GM12878 (cell line): ENCODE data around the gene RAB3IL1. TPM values are rescaled to one million over a fixed set of nuclear protein-coding genes. Genes with fewer than 3 reads are reported as not detected.

Source experiments
- ATAC-seq: fragments of 200-7000 bp; cut with Tn5 transposase; 3 replicates; pipeline ENCODE4 v1.9.1; 2020; ENCODE audit warnings: mild to moderate bottlenecking, moderate library complexity
- BruUV-seq: library from RNA; stranded (reverse); fragments of 400-500 nt; replicated peaks from 2 replicates; lab custom pipeline; 2021; lab: Mats Ljungman, UMichigan
- CTCF ChIA-PET: fragments of 300-600 bp; sonication (Branson Sonifier 250); formaldehyde crosslinking; extraction: SDS; loops from one replicate; lab custom pipeline; 2021; ENCODE audit warnings: inconsistent platforms; lab: Yijun Ruan, JAX
- POLR2A ChIA-PET: fragments of 350-600 bp; formaldehyde crosslinking; extraction: SDS; loops from one replicate; lab custom pipeline; 2021; ENCODE audit warnings: inconsistent platforms; lab: Charles Lee
- RAD21 ChIA-PET: fragments of 300-600 bp; sonication (Branson Sonifier 250); formaldehyde crosslinking; loops from one replicate; lab custom pipeline; 2023; ENCODE audit warnings: antibody characterized with exemption; ENCODE audit not compliant: unreplicated experiment; lab: Charles Lee
- SMC1A ChIA-PET: fragments of 300-600 bp; sonication (Branson Sonifier 250); formaldehyde crosslinking; loops from one replicate; lab custom pipeline; 2023; ENCODE audit not compliant: unreplicated experiment, uncharacterized antibody; lab: Charles Lee
- DNase-seq: peaks from one replicate; pipeline ENCODE4 v3.0.0-alpha.2; 2011; ENCODE audit warnings: low read depth, low spot score
- FAIRE-seq: peaks from 3 replicates; lab custom pipeline; 2011; peaks lifted over from hg19 to GRCh38; lab: Jason Lieb, UNC
- H2AFZ ChIP-seq: 2 replicates; pipeline ENCODE4 v1.6.0; 2011; ENCODE audit warnings: low read depth, low read length, control low read depth; ENCODE audit not compliant: control insufficient read depth
- H3K27ac ChIP-seq: 2 replicates; pipeline ENCODE4 v1.5.1; 2011; ENCODE audit warnings: control low read depth; ENCODE audit not compliant: control insufficient read depth, insufficient read depth
- H3K27me3 ChIP-seq, 2 experiments: replicated peaks in 1 of 2; 2 replicates each; pipeline versions ENCODE4 v1.6.0 to v1.6.1; 2011; ENCODE audit warnings: low read length in 1 of 2; ENCODE audit not compliant: control insufficient read depth in 2 of 2, insufficient read depth in 2 of 2
- H3K36me3 ChIP-seq, 2 experiments: 2 replicates each; pipeline ENCODE4 v1.5.1; 2011; ENCODE audit warnings: low read length in 1 of 2; ENCODE audit not compliant: control insufficient read depth in 2 of 2, insufficient read depth in 2 of 2
- H3K4me1 ChIP-seq: 2 replicates; pipeline ENCODE4 v1.6.1; 2011; ENCODE audit warnings: mild to moderate bottlenecking, low read length, moderate library complexity, mixed read lengths; ENCODE audit not compliant: control insufficient read depth, insufficient read depth
- H3K4me2 ChIP-seq: 2 replicates; pipeline ENCODE4 v1.6.0; 2011; ENCODE audit warnings: control low read depth; ENCODE audit not compliant: control insufficient read depth, insufficient read depth
- H3K4me3 ChIP-seq: fragments of 200-600 bp; sonication (generic); 2 replicates; pipeline ENCODE4 v1.5.1; 2016
- H3K79me2 ChIP-seq: 2 replicates; pipeline ENCODE4 v1.6.0; 2011; ENCODE audit warnings: low read length; ENCODE audit not compliant: control insufficient read depth, insufficient read depth
- H3K9ac ChIP-seq: 2 replicates; pipeline ENCODE4 v1.8.0; 2011; ENCODE audit warnings: low read length, control low read depth, mixed read lengths; ENCODE audit not compliant: control insufficient read depth, insufficient read depth
- H3K9me3 ChIP-seq: replicated peaks from 3 replicates; pipeline ENCODE4 v1.5.1; 2011; ENCODE audit warnings: mild to moderate bottlenecking, low read length; ENCODE audit not compliant: control insufficient read depth, insufficient read depth
- H4K20me1 ChIP-seq: 2 replicates; pipeline ENCODE4 v1.6.0; 2011; ENCODE audit not compliant: control insufficient read depth, insufficient read depth
- BACH1 ChIP-seq: fragments of 450-650 bp; IDR thresholded peaks from 2 replicates; pipeline ENCODE4 v1.6.1; 2017; ENCODE audit warnings: mild to moderate bottlenecking, borderline replicate concordance
- BCLAF1 ChIP-seq: fragments of 450-650 bp; IDR thresholded peaks from 2 replicates; pipeline ENCODE4 v1.6.1; 2017; ENCODE audit warnings: antibody characterized with exemption, mild to moderate bottlenecking, moderate library complexity
- EED ChIP-seq: sonication (generic); IDR thresholded peaks from 2 replicates; pipeline ENCODE4 v1.6.1; 2016; ENCODE audit warnings: antibody characterized with exemption, low read depth
- FOS ChIP-seq: IDR thresholded peaks from 3 replicates; pipeline ENCODE4 v1.6.1; 2011; ENCODE audit warnings: borderline replicate concordance; ENCODE audit not compliant: insufficient read length; ENCODE audit errors: extremely low read depth
- IRF3 ChIP-seq: fragments of 450-650 bp; IDR thresholded peaks from 2 replicates; pipeline ENCODE4 v1.6.1; 2014; ENCODE audit warnings: mild to moderate bottlenecking
- SIX5 ChIP-seq: IDR thresholded peaks from 2 replicates; pipeline ENCODE4 v1.6.1; 2011; ENCODE audit warnings: mild to moderate bottlenecking, low read depth, low read length, moderate library complexity; ENCODE audit not compliant: severe bottlenecking
- WGBS: methylation state at CpG from one replicate; pipeline ENCODE4 v1.1.6; 2016; ENCODE audit warnings: low lambda C conversion rate; ENCODE audit not compliant: insufficient replicate concordance, insufficient coverage; ENCODE audit errors: missing lambda C conversion rate; 5-methylcytosine and 5-hydroxymethylcytosine counted together
- in situ Hi-C: fragments of 300-500 bp; cut with MboI; formaldehyde crosslinking; loops from 9 replicates; pipeline ENCODE4 v1.14.3; 2018; ENCODE audit warnings: mixed read lengths
- intact Hi-C: fragments of 100-400 bp; cut with micrococcal nuclease; formaldehyde crosslinking; loops from one replicate; pipeline ENCODE4 v1.14.2; 2022; ENCODE audit not compliant: unreplicated experiment
- polyA plus RNA-seq, 11 experiments: library from polyadenylated mRNA; depleted of rRNA in 4 of 11; unstranded in 6 of 11; stranded (reverse) in 5 of 11; fragments of >200 nt; fragmentation: Nextera tagmentation in 4 of 11; fragmentation: Illumina TruSeq in 1 of 11; extraction: Ambion mirVana in 4 of 11; extraction: Trizol in 1 of 11; gene quantifications; 1 replicate in 1 of 11; 2 replicates in 10 of 11; pipeline versions ENCODE4 v1.2.1 to v1.2.3, GENCODE V29; 2011 to 2016; ENCODE audit warnings: inconsistent platforms in 2 of 11, missing spikeins in 2 of 11, low read depth in 1 of 11
- total RNA-seq, 4 experiments: library from RNA; depleted of rRNA in 3 of 4; stranded (reverse); fragments of >200 nt in 3 of 4; fragmentation: Illumina TruSeq in 1 of 4; extraction: Trizol in 1 of 4; gene quantifications; 2 replicates each; pipeline versions ENCODE4 v1.2.1 to v1.2.3, GENCODE V29; 2013 to 2021

Gene RAB3IL1
- total and polyA plus RNA-seq, 10 of the 15 experiments (the other 5 are each of a cell fraction or from before 2014, with no cell fraction given): 0.04 TPM; not detected in 9

GRCh38 chr11:61918938-61919704, 1.8 kb upstream of the RAB3IL1 start:
- FAIRE-seq (no peak), DNase-seq (no peak), ATAC-seq (no peak)
- peaks cover 6 to 9% of the 10 kb centered on the region in 2 experiments; a peak in 3 of 4 replicates for H3K27me3 ChIP-seq
- H3K27ac ChIP-seq: no peak overlapping the region
- H3K9ac ChIP-seq: no peak overlapping the region
- in situ Hi-C loops: no loop called here
- ChIA-PET RAD21 (interaction anchor here (0.6 kb wide), 1 partner anchor 536 kb away, joined by 3 read pairs; no protein-coding TSS in a partner anchor), SMC1A (no interaction called here), POLR2A (no interaction called here), CTCF (interaction anchor here (1.0 kb wide), 1 partner anchor 20 kb away, joined by 3 read pairs; no protein-coding TSS in a partner anchor)
- H3K36me3 ChIP-seq: no peaks in the 10 kb centered on the region
- H4K20me1 ChIP-seq: no peaks in the 10 kb centered on the region
- H3K4me1 ChIP-seq: no peaks in the 10 kb centered on the region
- H3K4me3 ChIP-seq: no peak overlapping the region
- no peaks in the 10 kb centered on the region for H3K9me3 ChIP-seq
- no peak overlapping the region for H3K4me2 ChIP-seq
- H3K79me2 ChIP-seq: no peaks in the 10 kb centered on the region
- H2AFZ ChIP-seq: no peak overlapping the region
- intact Hi-C loops: no loop called here
- WGBS: 10% methylated on average over 6 of the region's 6 CpGs
- TF ChIP-seq EED (no peak), BACH1 (no peak), SIX5 (no peak), BCLAF1 (no peak), IRF3 (no peak), FOS (no peak)
- no TSS peak for BruUV-seq
